Effector CD8-positive, alpha-beta T cell (primary cell): Measurements from ENCODE around the gene EHMT1.
A peak's percentile ranks its signal among the peaks of the same experiment; 100 is the strongest.

Source experiments
- DNase-seq: peaks from one replicate; lab custom pipeline; 2025; lab: John Stamatoyannopoulos, UW
- total RNA-seq, 4 experiments: gene quantifications; one replicate each; lab custom pipeline; 2026; lab: John Stamatoyannopoulos, UW

The EHMT1 gene
- 97.9 to 141 (median 132) reads per million in 4 experiments for total RNA-seq

GRCh38 chr9:137618105-137619067, at the start of gene EHMT1:
EHMT1 (plus strand) TSS chr9:137619005; CDS start chr9:137619029, 24 bp downstream.
- DNase-seq: peak; percentile 87

- no peak for DNase-seq
Observed at GRCh38 chr9:137569609-137570203, 49.1 kb upstream of the EHMT1 start.

- no peak for DNase-seq
Observed at GRCh38 chr9:137570566-137570965, 48.2 kb upstream of the EHMT1 start.

- no peak for DNase-seq
Observed at GRCh38 chr9:137574192-137574591, 44.6 kb upstream of the EHMT1 start.

GRCh38 chr9:137575364-137575715, 43.5 kb upstream of the EHMT1 start:
- no peak for DNase-seq

- no peak for DNase-seq
Observed at GRCh38 chr9:137575716-137576411, 42.9 kb upstream of the EHMT1 start.

- peak; percentile 91 for DNase-seq
Observed at GRCh38 chr9:137578518-137579258, 40.1 kb upstream of the EHMT1 start, which contains the start of gene DPH7. DPH7 (minus strand) TSS chr9:137578925; CDS start chr9:137578777, 148 bp downstream.

- DNase-seq: no peak
Observed at GRCh38 chr9:137579259-137579604, 39.6 kb upstream of the EHMT1 start.

- no peak for DNase-seq
Observed at GRCh38 chr9:137580209-137580953, 38.4 kb upstream of the EHMT1 start.

- DNase-seq: no peak
Observed at GRCh38 chr9:137580954-137581322, 37.9 kb upstream of the EHMT1 start.

- DNase-seq: no peak
Observed at GRCh38 chr9:137581361-137582285, 37.2 kb upstream of the EHMT1 start.

GRCh38 chr9:137582286-137582860, 36.4 kb upstream of the EHMT1 start:
- no peak for DNase-seq

GRCh38 chr9:137583347-137583746, 35.5 kb upstream of the EHMT1 start:
- DNase-seq: no peak

- no peak for DNase-seq
Observed at GRCh38 chr9:137583957-137584356, 34.8 kb upstream of the EHMT1 start.

GRCh38 chr9:137586854-137587253, 32.0 kb upstream of the EHMT1 start:
- DNase-seq: no peak

- DNase-seq: no peak
Observed at GRCh38 chr9:137588311-137588710, 30.5 kb upstream of the EHMT1 start.

GRCh38 chr9:137588891-137589290, 29.9 kb upstream of the EHMT1 start:
- DNase-seq: no peak

- no peak for DNase-seq
Observed at GRCh38 chr9:137589441-137590122, 29.2 kb upstream of the EHMT1 start.

GRCh38 chr9:137590123-137590468, 28.7 kb upstream of the EHMT1 start:
- DNase-seq: no peak
